ENCODE data around the gene DEPDC5. TPM values are rescaled to one million over a fixed set of nuclear protein-coding genes. Genes with fewer than 3 reads are reported as not detected.
"Not testable (repeated sequence)": the region's sequence is repeated elsewhere in the genome, so short reads cannot be mapped to it uniquely, and the experiment has no call there.

DEPDC5 gene
- total RNA-seq, 2 experiments from 2014 or later, result 43.0 to 77.1 TPM

DNA sequence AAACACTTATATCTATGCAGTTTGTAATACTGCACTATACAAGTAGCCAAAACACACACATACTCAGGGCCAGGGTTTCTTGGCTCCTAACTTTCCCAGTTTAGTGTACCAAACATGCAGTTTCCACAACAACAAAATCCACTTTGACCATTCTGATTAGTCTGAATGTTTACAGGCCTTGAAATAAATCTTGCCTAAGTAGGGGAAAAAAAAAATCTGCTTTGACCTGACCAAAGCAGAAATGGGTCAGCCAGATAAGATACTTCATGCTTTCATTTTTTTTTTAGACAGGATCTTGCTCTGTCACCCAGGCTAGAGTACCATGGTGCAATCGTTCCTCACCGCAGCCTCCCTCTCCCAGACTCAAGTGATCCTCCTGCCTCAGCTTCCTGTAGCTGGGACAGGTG, 14.0 kb upstream of the DEPDC5 start:
- Histone ChIP-seq H3K4me2 (ENCODE audit: low read length) (no peak overlapping the region), H3K9me2 (ENCODE audit: insufficient read depth, low read length) (no peaks in the 10 kb centered on the region), H3K27ac (ENCODE audit: low read depth, low read length, poor library complexity, severe bottlenecking) (no peak overlapping the region), H3K4me3 (ENCODE audit: low read depth, low read length, poor library complexity, severe bottlenecking) (no peak overlapping the region), H2AFZ (ENCODE audit: low read length) (no peak overlapping the region), H3K36me3 (ENCODE audit: insufficient read depth, low read length) (peaks cover 78% of the 10 kb centered on the region), H3K79me2 (ENCODE audit: insufficient read depth, low read depth, low read length) (peaks cover 55% of the 10 kb centered on the region), H4K20me1 (ENCODE audit: insufficient read depth, low read length) (no peaks in the 10 kb centered on the region), H3K9me3 (ENCODE audit: low read length) (no peaks in the 10 kb centered on the region), H3K4me1 (ENCODE audit: insufficient read depth, low read length, poor library complexity, severe bottlenecking) (no peaks in the 10 kb centered on the region)
- no TSS peak for BruUV-seq (replicated peaks)
- POLR2A ChIA-PET, result interaction anchor here (0.6 kb wide), 1 partner anchor 11 kb away, joined by 5 read pairs; no protein-coding TSS in a partner anchor
- no peak for TF ChIP-seq EZH2phosphoT487 (IDR thresholded peaks at IDR 0.05; ENCODE audit: borderline replicate concordance, low read depth, low read length)
- TF ChIP-seq, protein P1, sequence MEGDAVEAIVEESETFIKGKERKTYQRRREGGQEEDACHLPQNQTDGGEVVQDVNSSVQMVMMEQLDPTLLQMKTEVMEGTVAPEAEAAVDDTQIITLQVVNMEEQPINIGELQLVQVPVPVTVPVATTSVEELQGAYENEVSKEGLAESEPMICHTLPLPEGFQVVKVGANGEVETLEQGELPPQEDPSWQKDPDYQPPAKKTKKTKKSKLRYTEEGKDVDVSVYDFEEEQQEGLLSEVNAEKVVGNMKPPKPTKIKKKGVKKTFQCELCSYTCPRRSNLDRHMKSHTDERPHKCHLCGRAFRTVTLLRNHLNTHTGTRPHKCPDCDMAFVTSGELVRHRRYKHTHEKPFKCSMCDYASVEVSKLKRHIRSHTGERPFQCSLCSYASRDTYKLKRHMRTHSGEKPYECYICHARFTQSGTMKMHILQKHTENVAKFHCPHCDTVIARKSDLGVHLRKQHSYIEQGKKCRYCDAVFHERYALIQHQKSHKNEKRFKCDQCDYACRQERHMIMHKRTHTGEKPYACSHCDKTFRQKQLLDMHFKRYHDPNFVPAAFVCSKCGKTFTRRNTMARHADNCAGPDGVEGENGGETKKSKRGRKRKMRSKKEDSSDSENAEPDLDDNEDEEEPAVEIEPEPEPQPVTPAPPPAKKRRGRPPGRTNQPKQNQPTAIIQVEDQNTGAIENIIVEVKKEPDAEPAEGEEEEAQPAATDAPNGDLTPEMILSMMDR (conservative IDR thresholded peaks at IDR 0.05; ENCODE audit: low read length), result no peak
- DNase-seq (ENCODE audit: low spot score), result no peak
- intact Hi-C loops (cut with micrococcal nuclease; ENCODE audit: unreplicated experiment), result no loop called here
- CTCF ChIA-PET (ENCODE audit: unreplicated experiment), result no interaction called here

DNA sequence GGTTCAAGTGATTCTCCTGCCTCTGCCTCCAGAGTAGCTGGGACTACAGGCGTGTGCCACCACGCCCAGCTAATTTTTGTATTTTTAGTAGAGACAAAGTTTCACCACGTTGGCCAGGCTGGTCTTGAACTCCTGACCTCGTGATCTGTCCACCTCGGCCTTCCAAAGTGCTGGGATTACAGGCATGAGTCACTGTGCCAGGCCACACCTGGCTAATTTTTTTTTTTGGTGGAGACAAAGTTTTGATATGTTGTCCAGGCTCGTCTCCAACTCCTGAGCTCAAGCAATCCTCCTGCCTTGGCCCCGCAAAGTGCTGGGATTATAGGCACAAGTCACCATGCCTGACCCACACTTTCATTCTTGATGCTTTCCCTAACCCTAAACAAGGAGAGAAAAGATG, 13.5 kb upstream of the DEPDC5 start:
- H3K36me3 ChIP-seq (ENCODE audit: insufficient read depth, low read length), result peaks cover 74% of the 10 kb centered on the region
- H3K4me3 ChIP-seq (ENCODE audit: low read depth, low read length, poor library complexity, severe bottlenecking); H3K4me1 ChIP-seq (ENCODE audit: insufficient read depth, low read length, poor library complexity, severe bottlenecking); CTCF ChIA-PET (ENCODE audit: unreplicated experiment); H3K27ac ChIP-seq (ENCODE audit: low read depth, low read length, poor library complexity, severe bottlenecking); H3K9me3 ChIP-seq (ENCODE audit: low read length); H3K4me2 ChIP-seq (ENCODE audit: low read length); POLR2A ChIA-PET; H2AFZ ChIP-seq (ENCODE audit: low read length); H3K9me2 ChIP-seq (ENCODE audit: insufficient read depth, low read length); intact Hi-C loops (cut with micrococcal nuclease; ENCODE audit: unreplicated experiment); BruUV-seq (replicated peaks); H4K20me1 ChIP-seq (ENCODE audit: insufficient read depth, low read length); DNase-seq (ENCODE audit: low spot score): not testable (repeated sequence)
- H3K79me2 ChIP-seq (ENCODE audit: insufficient read depth, low read depth, low read length), result peaks cover 56% of the 10 kb centered on the region

DNA sequence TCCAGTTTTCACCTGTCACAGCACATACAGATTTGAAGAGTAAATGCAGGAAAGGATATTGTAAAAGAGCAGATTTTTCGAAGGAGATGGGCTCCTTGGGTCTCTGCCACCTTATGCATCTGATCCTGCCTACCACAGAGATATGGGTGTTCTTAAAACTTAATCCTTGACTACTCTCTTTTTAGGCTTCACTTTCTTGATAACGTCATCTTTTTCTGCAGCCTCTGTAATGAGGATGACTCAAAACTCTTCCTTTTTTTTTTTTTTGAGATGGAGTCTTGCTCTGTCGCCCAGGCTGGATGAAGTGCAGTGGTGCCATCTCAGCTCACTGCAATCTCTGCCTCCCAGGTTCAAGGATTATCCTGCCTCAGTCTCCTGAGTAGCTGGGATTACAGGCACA, 11.7 kb upstream of the DEPDC5 start:
- intact Hi-C loops (cut with micrococcal nuclease; ENCODE audit: unreplicated experiment), result no loop called here
- DNase-seq (ENCODE audit: low spot score), result no peak
- no peaks in the 10 kb centered on the region for H3K4me1 ChIP-seq (ENCODE audit: insufficient read depth, low read length, poor library complexity, severe bottlenecking)
- no peak overlapping the region for H2AFZ ChIP-seq (ENCODE audit: low read length)
- peaks cover 71% of the 10 kb centered on the region for H3K36me3 ChIP-seq (ENCODE audit: insufficient read depth, low read length)
- BruUV-seq (replicated peaks), result no TSS peak
- TF ChIP-seq, protein P1 (conservative IDR thresholded peaks at IDR 0.05; ENCODE audit: low read length), result no peak
- no peak for TF ChIP-seq EZH2phosphoT487 (IDR thresholded peaks at IDR 0.05; ENCODE audit: borderline replicate concordance, low read depth, low read length)
- no peak overlapping the region for H3K4me3 ChIP-seq (ENCODE audit: low read depth, low read length, poor library complexity, severe bottlenecking)
- CTCF ChIA-PET (ENCODE audit: unreplicated experiment), result no interaction called here
- POLR2A ChIA-PET, result interaction anchor here (0.6 kb wide), 1 partner anchor 160 kb away, joined by 3 read pairs; no protein-coding TSS in a partner anchor
- no peak overlapping the region for H3K4me2 ChIP-seq (ENCODE audit: low read length)
- H4K20me1 ChIP-seq (ENCODE audit: insufficient read depth, low read length), result no peaks in the 10 kb centered on the region
- H3K9me3 ChIP-seq (ENCODE audit: low read length), result no peaks in the 10 kb centered on the region
- peaks cover 60% of the 10 kb centered on the region for H3K79me2 ChIP-seq (ENCODE audit: insufficient read depth, low read depth, low read length)
- no peak overlapping the region for H3K27ac ChIP-seq (ENCODE audit: low read depth, low read length, poor library complexity, severe bottlenecking)
- no peaks in the 10 kb centered on the region for H3K9me2 ChIP-seq (ENCODE audit: insufficient read depth, low read length)
